Measurements from ENCODE around the gene GIGYF1.
"Not testable (repeated sequence)": the region's sequence is repeated elsewhere in the genome, so short reads cannot be mapped to it uniquely, and the experiment has no call there.

The GIGYF1 gene

DNA sequence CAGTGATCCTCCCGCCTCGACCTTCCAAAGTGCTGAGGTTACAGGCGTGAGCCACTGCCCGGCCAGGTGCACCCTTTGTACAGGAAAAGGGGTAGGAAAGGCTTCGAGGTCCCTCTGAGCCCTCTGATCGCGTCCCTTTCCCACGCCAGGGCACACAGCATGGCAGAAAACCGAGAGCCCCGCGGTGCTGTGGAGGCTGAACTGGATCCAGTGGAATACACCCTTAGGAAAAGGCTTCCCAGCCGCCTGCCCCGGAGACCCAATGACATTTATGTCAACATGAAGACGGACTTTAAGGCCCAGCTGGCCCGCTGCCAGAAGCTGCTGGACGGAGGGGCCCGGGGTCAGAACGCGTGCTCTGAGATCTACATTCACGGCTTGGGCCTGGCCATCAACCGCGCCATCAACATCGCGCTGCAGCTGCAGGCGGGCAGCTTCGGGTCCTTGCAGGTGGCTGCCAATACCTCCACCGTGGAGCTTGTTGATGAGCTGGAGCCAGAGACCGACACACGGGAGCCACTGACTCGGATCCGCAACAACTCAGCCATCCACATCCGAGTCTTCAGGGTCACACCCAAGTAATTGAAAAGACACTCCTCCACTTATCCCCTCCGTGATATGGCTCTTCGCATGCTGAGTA, 12.7 kb upstream of the GIGYF1 start:
- no peak for DNase-seq

GRCh38 chr7:100705753-100706671, 12.0 kb upstream of the GIGYF1 start, which contains the start of gene POP7:
TSS of gene POP7 (plus strand) at chr7:100706121. CDS start at chr7:100706831, 710 bp downstream.
- DNase-seq, result peak; percentile 96 to 99 (median 97)

- peak; percentile 41 to 74 (median 61) for DNase-seq
Observed at GRCh38 chr7:100705320-100705752, 11.3 kb upstream of the GIGYF1 start.

GRCh38 chr7:100701089-100701488, 7.0 kb upstream of the GIGYF1 start:
- DNase-seq, result not testable (repeated sequence)

DNA sequence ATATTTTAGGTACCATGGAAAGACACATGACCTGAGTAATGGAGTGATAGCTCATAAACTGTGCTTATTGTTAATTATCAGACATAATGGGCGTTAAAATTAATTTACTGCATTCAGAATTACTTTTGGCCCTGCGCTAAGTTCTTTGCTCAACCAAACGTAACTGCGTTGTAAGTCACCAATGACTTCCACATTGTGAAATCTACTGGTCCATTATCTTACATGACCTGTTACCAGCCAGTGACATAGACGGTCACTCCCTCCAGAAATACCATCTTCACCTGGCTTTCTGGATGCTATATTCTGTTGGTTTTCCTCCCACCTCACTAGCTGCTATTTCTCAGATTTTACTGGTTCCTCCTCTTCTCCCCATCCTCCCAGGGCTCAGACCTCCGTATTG, 5.0 kb upstream of the GIGYF1 start:
- no peak for DNase-seq

- DNase-seq, result no peak
Observed at GRCh38 chr7:100696123-100696521, 2.1 kb upstream of the GIGYF1 start.

DNA sequence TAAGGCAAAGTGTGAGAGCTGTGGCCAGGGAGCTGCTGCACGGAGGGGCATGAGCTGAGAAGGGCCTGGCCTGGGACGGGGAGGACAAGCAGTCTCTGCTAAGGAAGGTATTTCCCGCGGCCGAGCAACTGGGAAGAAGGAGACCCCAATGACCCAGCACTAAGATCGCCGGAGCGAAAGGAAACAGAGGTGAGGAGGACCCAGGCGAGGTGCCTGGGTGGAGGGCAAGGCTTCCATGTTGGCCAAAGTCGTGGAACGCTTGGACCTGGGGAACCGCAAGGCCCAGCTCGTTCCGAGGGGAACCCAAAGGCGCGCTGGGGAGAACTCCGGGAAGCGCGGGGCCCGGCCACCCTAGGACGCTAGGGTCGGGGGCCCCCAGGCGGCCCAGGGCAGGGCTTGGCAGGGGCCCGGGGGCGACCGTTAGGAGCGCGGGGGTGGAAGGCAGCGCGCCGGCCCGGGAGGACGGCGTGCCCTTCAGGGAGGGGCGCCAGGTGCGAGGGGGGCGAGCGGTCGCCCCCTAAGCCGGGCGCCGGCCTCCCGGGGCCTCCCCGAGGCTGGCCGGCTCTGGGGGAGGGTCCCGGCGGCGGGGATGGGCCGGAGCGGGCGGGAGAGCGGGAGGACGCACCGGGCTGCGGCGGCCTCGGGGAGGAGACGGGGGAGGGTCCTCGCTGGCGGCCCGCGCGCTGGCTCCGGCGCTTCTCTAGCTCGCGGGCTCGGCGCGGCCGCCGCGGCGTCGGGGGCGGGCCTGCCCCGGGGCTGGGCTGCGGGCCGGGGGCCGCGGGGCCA, 545 bp downstream of the GIGYF1 start:
- no peak for DNase-seq

DNA sequence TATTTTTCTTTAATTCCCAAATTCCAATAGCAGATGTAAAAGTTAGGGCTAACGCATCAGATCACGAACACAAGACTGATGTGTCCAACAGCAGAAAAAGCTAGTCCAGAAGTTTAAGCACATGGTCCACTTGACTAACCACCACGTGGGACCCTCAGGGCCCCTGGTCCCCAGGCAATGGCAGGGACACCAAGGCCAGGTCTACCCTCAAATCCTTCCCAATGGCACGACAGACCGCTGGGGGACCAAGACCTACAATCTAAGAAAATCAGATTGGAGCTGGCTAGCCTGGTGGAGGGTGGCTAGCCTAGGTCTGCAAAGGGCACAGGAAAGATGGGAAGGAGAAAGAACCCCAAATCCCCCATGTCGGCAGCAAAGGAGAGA, 1.5 kb downstream of the GIGYF1 start:
- DNase-seq, result no peak

GRCh38 chr7:100691676-100692577, 2.1 kb downstream of the GIGYF1 start:
- peak; percentile 47 to 79 (median 72) for DNase-seq

DNA sequence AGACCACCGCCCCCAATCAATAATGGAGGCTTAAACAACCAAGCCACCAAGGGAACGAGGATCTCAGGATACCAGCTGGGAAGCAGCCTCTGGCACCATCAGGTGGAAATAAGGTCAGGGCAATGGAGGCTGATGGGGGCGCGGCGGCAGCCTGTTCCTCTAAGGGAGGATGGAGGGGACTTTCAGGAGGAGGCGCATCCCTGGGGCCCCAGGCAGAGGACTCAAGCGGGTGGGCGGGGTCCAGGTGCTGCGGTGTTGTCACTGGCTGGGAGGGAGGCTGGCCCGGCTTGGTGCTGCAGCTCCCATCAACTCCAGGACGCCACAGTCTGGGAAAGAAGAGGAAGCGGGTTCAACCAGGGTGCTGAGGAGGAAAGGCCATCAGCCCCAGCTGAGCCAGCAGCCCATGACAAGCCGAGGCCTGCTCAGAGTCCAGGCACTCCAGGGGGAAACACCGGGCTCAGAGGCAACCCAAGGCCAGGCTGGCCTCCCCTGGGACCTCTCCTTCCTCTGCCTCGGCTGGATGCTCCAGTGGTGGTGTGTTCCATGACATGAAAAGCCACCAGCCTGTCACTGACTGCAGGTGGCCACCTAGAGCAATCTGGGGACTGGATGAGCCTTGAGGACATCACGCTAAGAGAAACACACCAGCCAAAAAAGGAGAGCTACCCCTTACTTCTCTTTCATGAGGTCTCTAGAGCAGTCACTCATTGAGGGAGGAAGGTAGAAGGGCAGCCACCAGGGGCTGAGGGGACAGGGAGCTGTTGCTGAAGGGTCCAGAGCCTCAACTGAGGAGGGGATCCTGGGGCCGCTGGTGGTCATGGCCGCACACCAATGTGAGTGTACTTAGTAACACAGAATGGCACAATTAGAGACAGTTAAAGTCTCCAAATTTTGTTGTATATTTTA, 4.6 kb downstream of the GIGYF1 start:
- no peak for DNase-seq

DNA sequence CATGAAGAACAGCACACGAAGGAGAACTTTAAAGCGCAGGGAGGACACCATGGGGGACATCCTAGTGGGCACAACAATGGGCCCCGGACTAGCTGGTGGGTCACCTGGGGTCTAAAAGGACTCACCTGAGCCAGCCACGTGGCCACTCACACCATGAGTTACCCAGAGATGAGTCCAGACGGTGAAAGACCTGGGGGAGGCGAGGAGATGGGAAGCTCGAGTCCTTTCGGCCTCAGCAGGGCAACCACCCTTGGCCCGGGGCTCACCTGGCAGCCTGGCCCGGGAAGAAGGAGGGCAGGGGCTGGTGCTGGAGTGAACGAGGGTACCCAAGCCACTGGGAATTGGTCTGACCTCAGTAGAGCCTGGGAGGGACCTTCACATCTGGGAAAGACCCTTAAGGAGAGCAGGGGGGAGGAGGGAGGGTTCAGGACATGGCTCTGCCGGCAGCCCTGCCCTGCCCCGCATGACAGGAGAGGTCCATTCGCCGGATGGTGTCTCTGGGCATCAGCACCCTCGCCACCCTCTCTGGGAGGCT, 5.7 kb downstream of the GIGYF1 start:
- no peak for DNase-seq

DNA sequence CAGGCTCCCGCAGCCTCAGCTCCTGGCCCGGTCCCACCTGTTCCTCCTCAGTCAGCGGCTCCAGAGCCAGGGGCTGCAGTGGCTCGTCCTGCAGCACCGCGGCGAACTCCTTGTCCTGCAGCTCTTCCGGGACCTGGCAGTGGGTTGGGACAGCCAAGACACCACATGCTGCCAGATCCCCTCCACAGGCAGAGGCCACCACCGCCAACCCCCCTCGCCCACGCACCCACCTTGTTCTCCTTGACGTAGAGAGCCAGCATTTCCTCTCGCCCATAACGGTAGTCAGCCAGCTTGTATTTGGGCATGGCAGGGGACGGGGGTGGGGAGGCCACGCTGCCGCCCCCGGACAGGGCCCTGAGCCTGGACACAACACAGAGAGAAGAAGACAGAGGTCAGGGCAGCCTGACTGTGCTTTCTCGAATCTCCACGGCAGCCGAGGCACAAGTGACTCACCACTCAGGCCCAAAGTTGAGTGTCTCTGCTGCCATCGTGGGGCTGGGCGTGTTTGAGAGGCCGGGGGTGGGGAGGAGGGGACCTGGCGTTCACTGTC, 6.2 kb downstream of the GIGYF1 start:
- DNase-seq, result no peak

GRCh38 chr7:100687261-100687660, 6.8 kb downstream of the GIGYF1 start:
- DNase-seq, result no peak

GRCh38 chr7:100686822-100687211, 7.2 kb downstream of the GIGYF1 start:
- DNase-seq, result no peak

- DNase-seq, result no peak
Observed at GRCh38 chr7:100686201-100686821, 7.7 kb downstream of the GIGYF1 start.

DNA sequence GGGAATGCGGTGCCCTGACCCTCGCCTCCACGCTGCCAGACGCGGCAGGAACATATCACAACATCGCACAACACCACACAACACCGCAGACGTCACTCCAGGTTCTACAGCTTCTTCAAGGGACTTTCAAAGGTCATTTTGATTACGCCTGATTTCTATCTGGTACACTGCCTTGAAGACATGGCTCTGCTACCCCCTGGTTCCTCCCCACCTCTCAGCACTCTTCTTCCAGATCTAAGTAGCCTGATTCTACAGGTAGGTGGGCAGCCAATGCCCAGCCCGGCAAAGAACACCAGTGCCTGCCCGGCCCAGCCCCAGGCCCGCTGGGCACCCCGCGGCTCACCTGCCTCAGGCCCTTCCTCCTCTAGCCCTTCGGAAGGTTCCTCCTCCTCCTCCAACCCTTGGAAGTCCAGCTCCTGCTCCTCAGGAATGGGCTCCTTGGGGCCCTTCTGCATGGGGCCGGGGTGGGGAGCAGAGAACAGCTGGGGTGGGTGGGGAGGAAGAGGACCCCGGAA, 8.4 kb downstream of the GIGYF1 start:
- DNase-seq, result no peak

DNA sequence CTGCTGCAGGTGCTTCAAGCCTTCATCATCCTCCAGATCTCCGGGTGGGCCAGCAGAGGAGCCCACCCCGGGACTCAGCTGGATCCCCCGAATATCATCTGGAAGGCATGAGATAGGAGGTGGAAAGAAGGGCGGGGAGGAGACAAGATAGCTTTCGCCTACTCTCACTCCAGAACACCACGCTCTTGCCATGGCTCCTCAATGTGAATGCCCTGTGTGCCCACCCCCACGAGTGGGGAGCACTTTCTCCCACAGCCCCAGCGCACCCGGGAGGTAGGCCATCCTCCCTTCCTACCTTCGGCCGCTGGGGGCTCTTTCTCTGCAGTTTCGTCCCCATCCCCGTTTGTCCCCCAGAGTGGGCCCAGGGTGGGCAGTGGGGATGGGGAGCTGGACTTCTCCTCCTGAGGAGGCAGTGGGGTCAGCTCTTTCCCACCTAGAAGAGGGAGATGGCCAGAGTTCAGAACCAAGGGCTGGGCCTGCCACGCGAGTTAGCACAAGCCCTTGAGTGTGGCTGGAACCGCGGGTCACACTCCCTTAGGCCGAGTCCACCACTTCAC, 8.9 kb downstream of the GIGYF1 start:
- no peak for DNase-seq

DNA sequence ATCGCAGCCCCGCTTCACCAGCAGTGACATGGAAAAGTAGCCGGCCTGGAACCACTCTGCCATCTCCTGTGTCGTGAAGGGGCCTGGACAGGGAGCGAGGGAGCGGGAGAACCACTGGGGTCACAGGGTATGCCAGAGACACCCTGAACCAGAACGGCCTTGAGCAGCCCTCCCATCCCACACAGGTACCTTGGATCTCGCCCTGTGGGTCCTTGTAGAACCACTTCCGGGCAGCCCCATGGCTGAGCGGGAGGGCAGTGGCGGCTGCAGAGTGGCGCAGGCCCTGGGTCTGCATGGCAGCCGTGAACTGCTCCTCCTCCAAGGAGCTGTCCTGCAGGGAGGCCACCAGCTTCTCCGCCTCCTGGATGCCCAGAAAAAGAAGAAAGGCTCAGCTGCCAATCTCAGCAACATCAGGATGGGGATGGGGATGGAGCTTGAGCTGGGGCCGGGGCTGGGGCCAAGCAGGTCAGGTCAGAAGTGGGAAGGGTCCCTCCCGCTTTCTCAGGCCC, 9.5 kb downstream of the GIGYF1 start:
- DNase-seq, result no peak
